GM21717 (cell line): ENCODE data around the gene ACTRT2.

ENCODE experiments used
- ATAC-seq: cut with Tn5 transposase; IDR thresholded peaks from one replicate; pipeline ENCODE4 v1.9.1; 2021; ENCODE audit warnings: mild to moderate bottlenecking, moderate library complexity; ENCODE audit not compliant: unreplicated experiment

ACTRT2 gene

DNA sequence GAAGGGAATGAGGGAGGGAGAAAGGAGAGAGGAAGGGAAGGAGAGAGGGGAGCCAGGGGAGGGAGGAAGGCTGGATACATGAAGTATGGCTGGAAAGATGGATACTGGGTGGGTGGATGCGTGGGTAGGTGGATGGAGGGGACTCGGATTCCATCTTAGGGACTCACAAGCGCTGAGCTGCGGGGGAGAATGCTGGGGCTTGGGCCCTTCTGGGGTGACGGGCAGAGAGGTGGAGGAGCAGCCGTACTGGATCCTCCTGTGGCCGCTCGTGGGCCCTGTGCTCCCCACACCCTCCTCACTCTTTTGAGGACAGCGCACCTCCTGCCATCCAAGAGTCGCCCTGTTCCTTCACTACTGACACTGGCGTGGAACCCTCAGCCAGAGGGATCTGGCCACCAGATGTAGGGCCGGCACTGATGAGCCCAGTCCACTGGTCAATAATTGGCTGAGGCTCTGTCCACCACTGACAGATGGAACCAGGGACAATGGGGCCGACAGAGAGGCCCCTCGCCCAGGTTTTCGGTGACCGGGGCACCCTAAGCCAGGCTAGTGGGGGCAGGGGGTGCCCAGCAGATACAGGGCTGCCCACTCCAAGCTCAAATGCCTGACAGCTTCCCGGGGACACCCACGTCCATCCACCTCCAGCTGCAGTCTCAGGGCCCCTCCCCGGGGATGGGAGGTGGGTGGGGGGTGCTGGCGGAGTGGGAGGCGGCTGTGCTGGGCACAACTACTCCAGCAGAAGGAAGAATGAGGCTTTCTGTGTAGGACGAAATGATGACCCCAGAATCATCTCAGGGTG lies 4.4 kb upstream of the ACTRT2 start:
- no peak for ATAC-seq

DNA sequence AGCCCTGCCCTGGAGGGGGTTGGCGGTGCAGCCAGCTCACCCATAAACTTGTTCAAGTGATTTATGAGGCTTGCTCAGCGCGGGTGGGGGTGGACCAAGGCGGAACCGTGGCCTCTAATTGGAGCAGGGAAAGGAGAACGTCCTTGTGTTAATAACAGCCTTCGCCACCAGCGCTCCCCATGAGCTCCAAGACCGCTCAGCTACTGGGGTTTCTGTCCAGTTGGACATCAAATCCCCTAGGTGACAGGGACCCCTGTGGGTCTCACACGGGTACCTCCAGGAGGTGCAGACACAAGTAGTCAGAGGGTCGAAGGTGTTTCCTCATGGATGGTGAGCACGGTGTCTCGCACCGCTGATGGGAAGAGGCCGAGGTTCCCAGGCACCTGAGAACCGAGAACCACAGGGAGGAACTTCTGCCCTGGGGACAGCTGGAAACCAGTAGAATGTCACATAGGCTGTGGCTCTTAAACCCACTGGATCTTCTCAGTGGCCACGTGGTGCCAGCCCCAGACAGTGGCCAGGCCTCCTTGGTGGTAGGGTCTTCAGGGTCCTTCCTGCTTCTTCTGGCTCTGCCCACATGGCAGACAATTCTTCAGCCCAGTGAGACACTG lies 3.7 kb upstream of the ACTRT2 start:
- no peak for ATAC-seq

GRCh38 chr1:3018051-3018471 lies 3.2 kb upstream of the ACTRT2 start:
- no peak for ATAC-seq

DNA sequence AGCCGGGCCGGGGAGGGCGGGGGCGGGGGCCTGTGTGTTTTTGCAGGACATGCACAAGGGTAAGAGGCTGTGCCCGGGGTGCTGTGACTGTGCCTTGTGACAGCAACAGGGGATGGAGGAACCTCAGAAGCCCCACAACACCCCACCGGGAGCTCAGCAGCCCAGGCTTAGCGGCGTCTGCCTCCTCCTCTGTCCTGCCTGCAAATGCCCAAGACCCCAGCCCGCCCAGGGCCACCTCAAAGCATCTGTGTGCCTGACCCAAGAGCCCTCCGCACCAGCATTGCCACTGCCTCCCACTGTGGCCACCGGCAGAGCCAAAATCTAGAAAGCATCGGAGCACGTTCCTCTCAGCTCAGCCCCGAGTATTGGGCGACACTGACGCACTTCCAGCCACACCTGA lies 2.7 kb upstream of the ACTRT2 start:
- no peak for ATAC-seq

DNA sequence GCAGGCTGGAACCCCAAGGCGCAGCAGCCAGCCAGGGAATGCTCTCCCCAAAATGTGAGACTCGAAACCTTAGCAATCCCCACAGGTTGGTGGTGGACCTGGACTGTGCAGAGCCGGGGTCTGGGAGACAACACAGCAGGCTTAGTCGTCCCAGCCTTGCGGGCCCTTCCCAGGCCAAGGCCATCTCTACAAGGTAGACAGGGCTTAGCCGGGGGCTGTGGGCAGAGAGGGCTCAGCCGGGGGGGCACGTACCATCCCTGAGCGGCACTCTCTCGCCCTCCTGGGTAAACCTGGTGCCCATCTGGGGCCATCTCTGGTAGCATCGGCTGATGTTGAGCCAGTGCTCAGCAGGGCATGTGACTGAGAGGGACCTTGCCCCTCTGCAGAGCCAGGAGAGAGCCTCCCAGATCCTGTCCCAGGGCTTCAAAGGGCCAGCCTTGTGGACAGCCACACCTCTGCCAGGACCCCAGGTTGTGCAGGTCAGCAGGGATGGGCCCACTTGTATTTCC lies 2.2 kb upstream of the ACTRT2 start:
- no peak for ATAC-seq

DNA sequence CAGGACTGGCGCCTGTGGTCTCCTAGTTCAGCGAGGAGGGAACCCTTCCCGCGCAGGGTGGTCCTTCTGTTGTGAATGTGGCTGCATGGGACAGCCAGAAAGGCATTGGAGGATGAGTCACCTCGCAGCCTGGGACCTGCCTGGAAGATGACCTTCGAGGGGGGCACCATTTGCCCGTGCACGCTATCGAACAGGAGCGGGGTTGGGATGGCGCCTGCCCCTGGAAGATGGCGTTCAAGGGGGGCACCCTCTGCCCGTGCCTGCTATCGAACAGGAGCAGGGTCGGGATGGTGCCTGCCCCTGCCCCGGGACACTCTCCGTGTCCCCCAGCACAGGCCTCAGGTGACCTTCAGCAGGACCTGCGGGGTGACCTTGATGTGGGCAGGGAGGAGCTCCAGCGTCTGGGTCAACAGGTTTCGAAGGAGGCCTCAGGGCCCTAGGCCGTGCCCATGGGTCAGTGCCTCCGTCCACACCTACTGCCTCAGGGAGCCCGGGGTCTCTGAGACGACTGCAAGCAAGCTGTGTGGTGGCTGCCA lies 1.7 kb upstream of the ACTRT2 start:
- no peak for ATAC-seq

- no peak for ATAC-seq
These were observed 881 bp upstream of the ACTRT2 start for GRCh38 chr1:3020263-3020909.

GRCh38 chr1:3021801-3022401 lies 634 bp downstream of the ACTRT2 start:
- ATAC-seq, result no peak

GRCh38 chr1:3022511-3022973 lies 1.3 kb downstream of the ACTRT2 start:
- no peak for ATAC-seq

- ATAC-seq, result no peak
These were observed 1.7 kb downstream of the ACTRT2 start for GRCh38 chr1:3022976-3023375.

- no peak for ATAC-seq
These were observed 2.8 kb downstream of the ACTRT2 start for GRCh38 chr1:3024019-3024418.

- ATAC-seq, result no peak
These were observed 3.3 kb downstream of the ACTRT2 start for GRCh38 chr1:3024588-3024987.

- ATAC-seq, result no peak
These were observed 4.9 kb downstream of the ACTRT2 start for GRCh38 chr1:3026124-3026523.

DNA sequence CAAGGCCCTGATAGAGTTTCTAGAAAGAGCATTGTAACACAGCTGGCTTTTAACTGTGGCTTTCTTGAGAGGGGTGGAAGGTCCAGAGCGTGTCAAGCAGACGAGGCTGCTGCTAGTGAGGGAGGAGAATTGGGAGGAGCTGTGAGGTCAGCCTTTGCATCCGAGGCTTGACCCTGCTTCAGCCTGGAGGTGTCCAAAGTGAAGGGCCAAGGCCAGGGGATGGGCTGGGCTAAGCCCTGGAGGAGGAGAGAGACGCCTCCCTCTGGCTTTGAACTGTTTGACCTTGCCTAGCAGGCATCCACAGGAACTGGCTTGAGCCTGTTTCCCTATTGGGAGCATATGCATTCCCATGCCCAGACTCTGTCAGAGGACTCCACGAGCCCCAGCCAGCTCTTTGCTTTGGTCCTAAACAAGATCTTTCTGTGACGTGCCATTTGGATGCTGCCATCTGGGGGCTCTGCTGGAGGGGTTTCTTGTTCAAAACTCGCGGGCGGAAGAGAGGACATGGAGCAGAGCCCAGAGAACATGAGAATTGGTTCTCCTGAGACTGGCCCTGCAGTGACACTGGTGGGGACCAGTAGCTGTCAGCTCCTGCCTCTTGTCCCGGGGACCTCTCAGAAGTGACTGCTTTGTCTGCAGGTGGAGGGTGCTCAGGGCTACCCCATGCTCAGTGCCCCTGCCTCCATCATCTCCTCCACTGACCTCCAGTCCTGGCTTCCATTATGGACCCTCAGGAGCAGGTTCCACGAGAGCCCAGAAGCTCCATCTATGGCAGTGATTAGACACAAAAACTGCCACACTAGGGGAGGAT lies 5.5 kb downstream of the ACTRT2 start:
- no peak for ATAC-seq

DNA sequence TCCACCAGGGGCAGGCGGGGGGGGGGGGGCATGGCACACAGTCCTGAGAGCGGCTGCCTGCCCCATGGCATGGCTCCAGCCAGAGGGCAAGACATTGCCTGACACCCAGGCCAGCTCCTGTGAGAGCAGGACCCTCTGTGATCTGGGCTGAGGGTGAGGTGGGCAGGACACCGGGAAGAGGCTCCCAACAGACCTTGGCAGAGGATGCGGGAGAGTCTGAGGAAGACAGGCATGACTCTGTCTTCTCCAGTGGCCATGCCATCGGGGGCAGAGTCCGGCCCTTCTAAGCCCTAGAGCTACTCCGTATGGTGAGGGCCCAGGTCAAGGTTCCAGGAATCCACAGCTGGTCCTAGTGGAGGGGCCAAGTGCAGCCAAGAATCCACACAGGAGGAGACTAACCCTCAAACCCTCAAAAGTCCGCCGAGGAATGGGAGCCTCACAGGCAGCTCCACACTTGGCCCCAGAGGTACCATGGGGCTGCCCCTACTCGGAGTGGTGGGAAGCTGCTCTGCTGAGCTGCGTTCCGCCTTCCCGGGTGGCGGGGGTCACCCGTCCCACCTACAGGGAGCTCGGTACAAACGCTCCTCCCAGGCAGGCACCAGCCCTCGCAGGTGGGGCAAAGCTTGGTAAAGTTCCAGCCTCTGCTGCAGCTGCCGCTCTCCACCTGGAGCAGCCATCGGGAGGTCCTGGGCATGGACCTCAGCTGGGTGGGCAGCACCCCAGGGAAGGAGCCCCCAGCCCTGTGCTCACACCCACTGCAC lies 6.5 kb downstream of the ACTRT2 start:
- ATAC-seq, result no peak

- no peak for ATAC-seq
These were observed 7.4 kb downstream of the ACTRT2 start for GRCh38 chr1:3028531-3029282.

- ATAC-seq, result no peak
These were observed 8.3 kb downstream of the ACTRT2 start for GRCh38 chr1:3029481-3029961.

DNA sequence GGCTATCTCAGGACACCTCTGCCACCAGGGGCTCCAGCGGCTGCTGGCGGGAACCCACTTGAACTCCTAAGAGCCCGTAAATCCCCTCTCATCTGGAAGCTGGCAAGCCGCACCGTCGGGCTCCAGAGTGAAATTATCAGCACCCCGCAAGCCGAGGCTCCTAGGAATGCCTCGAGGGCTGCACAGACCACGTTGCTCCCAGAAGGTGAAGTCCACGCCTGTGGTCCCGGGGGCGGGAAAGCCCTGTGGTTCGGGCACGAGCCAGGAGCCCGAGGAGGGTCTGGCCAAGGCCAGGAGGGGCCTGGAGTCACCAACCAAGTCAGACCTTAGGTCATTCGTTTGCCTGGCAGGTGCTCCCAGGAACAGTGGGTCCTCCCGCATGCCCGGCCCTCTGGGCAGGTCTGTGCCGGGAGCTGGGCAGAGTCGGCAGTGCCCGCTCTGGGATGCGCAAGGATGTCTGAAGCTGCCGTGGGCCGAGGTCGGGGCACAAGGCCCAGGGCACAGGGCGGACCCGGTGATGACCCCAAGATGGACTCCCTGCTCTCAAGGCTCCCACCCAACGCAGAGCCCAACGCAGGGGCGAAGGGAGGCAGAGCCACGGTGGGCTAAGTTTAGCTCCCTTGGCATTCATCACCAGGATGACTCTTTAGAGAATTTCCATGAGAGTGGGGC lies 8.9 kb downstream of the ACTRT2 start:
- ATAC-seq, result no peak
